HepG2 (cell line): ENCODE results near the gene GRID1. TPM values are rescaled to one million over a fixed set of nuclear protein-coding genes. Genes with fewer than 3 reads are reported as not detected.

Experiments
- CEBPG ChIP-seq: IDR thresholded peaks from 2 replicates; pipeline ENCODE4 v1.6.1; 2016
- MTF2 ChIP-seq: sonication (generic); formaldehyde crosslinking; IDR thresholded peaks from 2 replicates; pipeline ENCODE4 v1.5.0; 2020; ENCODE audit warnings: missing genetic modification reagents, borderline replicate concordance
- RBFOX2 ChIP-seq: fragments of 200-400 bp; formaldehyde crosslinking; IDR thresholded peaks from 2 replicates; pipeline ENCODE4 v1.6.1; 2017; ENCODE audit warnings: low read depth, mild to moderate bottlenecking, low read length
- SSRP1 ChIP-seq: IDR thresholded peaks from 2 replicates; pipeline ENCODE4 v1.6.1; 2016; ENCODE audit warnings: control low read depth
- YY1 ChIP-seq: IDR thresholded peaks from 2 replicates; pipeline ENCODE4 v1.6.1; 2011; ENCODE audit warnings: low read length, low read depth, moderate library complexity, mild to moderate bottlenecking; ENCODE audit not compliant: insufficient read depth, insufficient replicate concordance
- ZNF234 ChIP-seq: sonication (generic); formaldehyde crosslinking; conservative IDR thresholded peaks from 2 replicates; pipeline ENCODE4 v1.5.1; 2020; ENCODE audit warnings: mild to moderate bottlenecking, missing genetic modification reagents
- ZNF33A ChIP-seq: sonication (generic); formaldehyde crosslinking; IDR thresholded peaks from 2 replicates; pipeline ENCODE4 v1.5.1; 2020; ENCODE audit warnings: missing genetic modification reagents, mild to moderate bottlenecking, moderate library complexity, borderline replicate concordance
- ZNF776 ChIP-seq: sonication (generic); formaldehyde crosslinking; IDR thresholded peaks from 2 replicates; pipeline ENCODE4 v1.4.0; 2020; ENCODE audit warnings: mild to moderate bottlenecking, missing genetic modification reagents
- ZNF780A ChIP-seq: sonication (generic); formaldehyde crosslinking; IDR thresholded peaks from 2 replicates; pipeline ENCODE4 v1.8.0; 2022; ENCODE audit warnings: mild to moderate bottlenecking, missing genetic modification reagents, moderate library complexity
- polyA plus RNA-seq, 8 experiments: library from polyadenylated mRNA; depleted of rRNA in 3 of 8; stranded (reverse) in 7 of 8; unstranded in 1 of 8; fragments of >200 nt; fragmentation: Illumina TruSeq in 4 of 8; extraction: Trizol in 4 of 8; gene quantifications; 2 replicates each; pipeline versions ENCODE4 v1.2.1 to v1.2.3, GENCODE V29; 2011 to 2016; ENCODE audit warnings: low read depth in 4 of 8, missing spikeins in 1 of 8, mixed read lengths in 1 of 8; ENCODE audit not compliant: insufficient read depth in 1 of 8
- total RNA-seq, 5 experiments: library from RNA; depleted of rRNA; stranded (reverse); fragments of >200 nt; fragmentation: Illumina TruSeq; extraction: Trizol; gene quantifications; 2 replicates each; pipeline ENCODE4 v1.2.3, GENCODE V29; 2016; ENCODE audit warnings: low read depth in 1 of 5
- TF ChIP-seq, protein P1 (sequence below): IDR thresholded peaks from 2 replicates; pipeline ENCODE4 v1.6.1; 2016; ENCODE audit warnings: missing genetic modification reagents, missing compliant biosample characterization
- TF ChIP-seq, protein P2 (sequence below): sonication (generic); formaldehyde crosslinking; IDR thresholded peaks from one replicate; pipeline ENCODE4 v1.5.1; 2020; ENCODE audit warnings: mild to moderate bottlenecking, missing genetic modification reagents; ENCODE audit errors: not compliant biosample characterization
- TF ChIP-seq, protein P3 (sequence below): sonication (generic); formaldehyde crosslinking; IDR thresholded peaks from 2 replicates; pipeline ENCODE4 v1.5.0; 2020; ENCODE audit warnings: missing genetic modification reagents
- TF ChIP-seq, protein P4 (sequence below), 2 experiments: sonication (generic) in 1 of 2; formaldehyde crosslinking in 1 of 2; IDR thresholded peaks; 2 replicates each; pipeline versions ENCODE4 v1.4.0 to v1.6.1; 2018 to 2020; ENCODE audit warnings: missing genetic modification reagents in 2 of 2, borderline replicate concordance in 1 of 2, low read depth in 1 of 2, mild to moderate bottlenecking in 1 of 2, missing biosample characterization in 1 of 2
- TF ChIP-seq, protein P5 (sequence below): sonication (generic); formaldehyde crosslinking; IDR thresholded peaks from 2 replicates; pipeline ENCODE4 v1.8.0; 2022; ENCODE audit warnings: mild to moderate bottlenecking, missing genetic modification reagents

The GRID1 gene
- total and polyA plus RNA-seq, 2 of the 13 experiments (the other 11 are each of a cell fraction or from before 2014, with no cell fraction given), result 0.05 TPM; not detected in 1

DNA sequence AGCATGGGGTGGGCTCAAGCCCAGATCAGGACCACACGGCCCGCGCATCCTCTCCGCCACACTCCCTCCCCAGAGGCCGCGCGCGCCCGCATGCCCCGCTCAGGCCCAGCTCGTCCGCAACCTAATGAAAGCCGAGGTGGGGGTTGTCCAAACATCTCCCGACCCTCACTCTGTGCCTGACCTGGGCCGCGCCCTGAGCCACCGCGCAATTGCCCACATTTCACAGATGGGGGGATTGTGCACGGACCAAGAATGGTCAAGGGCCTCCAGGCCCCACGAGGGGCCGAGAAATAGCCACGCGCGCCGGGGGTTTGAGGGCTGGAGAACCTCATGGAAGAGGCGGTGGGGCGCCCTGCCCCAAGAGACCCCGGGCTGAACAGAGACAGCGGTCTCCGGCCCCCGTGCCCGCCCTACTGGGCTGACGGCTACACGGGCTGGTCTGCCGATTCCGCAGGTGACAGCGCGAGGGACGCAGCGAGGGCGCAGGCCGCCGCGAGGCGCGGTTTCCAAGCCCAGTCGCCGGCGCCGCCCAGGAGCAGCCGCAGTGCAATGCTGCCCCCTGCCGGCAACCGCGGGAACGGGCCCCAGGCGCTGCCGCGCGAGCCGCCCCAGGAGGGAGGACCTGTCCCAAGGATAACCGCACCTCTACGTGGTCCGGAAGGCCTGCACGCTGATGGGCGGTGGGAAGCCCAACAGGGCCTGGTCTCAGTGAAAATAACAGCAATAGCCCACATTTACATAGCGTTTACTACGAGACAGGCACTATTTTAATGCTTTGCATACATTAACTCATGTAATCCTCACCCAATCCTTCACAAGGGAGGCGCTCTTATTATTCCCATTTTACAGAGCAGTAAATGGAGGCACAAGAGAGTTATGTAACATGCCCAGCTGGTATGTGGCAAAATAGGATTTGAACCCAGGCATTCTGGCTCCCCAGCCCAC lies 10.5 kb upstream of the GRID1 start (continued):
- TF ChIP-seq, protein P1, sequence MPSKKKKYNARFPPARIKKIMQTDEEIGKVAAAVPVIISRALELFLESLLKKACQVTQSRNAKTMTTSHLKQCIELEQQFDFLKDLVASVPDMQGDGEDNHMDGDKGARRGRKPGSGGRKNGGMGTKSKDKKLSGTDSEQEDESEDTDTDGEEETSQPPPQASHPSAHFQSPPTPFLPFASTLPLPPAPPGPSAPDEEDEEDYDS (CRISPR knock-in tag), result no peak
- TF ChIP-seq SSRP1 (CRISPR knock-in tag) (no peak), MTF2 (CRISPR knock-in tag) (peak; percentile 94; the same call in 1 of the 2 replicates), YY1 (peak; percentile 24), ZNF33A (CRISPR knock-in tag) (no peak), ZNF780A (no peak), ZNF234 (CRISPR knock-in tag) (0 out of 2 replicates have a peak, but pooled peaks have one; percentile 34), CEBPG (CRISPR knock-in tag) (no peak), RBFOX2 (no peak), ZNF776 (CRISPR knock-in tag) (no peak)
- TF ChIP-seq, protein P2, sequence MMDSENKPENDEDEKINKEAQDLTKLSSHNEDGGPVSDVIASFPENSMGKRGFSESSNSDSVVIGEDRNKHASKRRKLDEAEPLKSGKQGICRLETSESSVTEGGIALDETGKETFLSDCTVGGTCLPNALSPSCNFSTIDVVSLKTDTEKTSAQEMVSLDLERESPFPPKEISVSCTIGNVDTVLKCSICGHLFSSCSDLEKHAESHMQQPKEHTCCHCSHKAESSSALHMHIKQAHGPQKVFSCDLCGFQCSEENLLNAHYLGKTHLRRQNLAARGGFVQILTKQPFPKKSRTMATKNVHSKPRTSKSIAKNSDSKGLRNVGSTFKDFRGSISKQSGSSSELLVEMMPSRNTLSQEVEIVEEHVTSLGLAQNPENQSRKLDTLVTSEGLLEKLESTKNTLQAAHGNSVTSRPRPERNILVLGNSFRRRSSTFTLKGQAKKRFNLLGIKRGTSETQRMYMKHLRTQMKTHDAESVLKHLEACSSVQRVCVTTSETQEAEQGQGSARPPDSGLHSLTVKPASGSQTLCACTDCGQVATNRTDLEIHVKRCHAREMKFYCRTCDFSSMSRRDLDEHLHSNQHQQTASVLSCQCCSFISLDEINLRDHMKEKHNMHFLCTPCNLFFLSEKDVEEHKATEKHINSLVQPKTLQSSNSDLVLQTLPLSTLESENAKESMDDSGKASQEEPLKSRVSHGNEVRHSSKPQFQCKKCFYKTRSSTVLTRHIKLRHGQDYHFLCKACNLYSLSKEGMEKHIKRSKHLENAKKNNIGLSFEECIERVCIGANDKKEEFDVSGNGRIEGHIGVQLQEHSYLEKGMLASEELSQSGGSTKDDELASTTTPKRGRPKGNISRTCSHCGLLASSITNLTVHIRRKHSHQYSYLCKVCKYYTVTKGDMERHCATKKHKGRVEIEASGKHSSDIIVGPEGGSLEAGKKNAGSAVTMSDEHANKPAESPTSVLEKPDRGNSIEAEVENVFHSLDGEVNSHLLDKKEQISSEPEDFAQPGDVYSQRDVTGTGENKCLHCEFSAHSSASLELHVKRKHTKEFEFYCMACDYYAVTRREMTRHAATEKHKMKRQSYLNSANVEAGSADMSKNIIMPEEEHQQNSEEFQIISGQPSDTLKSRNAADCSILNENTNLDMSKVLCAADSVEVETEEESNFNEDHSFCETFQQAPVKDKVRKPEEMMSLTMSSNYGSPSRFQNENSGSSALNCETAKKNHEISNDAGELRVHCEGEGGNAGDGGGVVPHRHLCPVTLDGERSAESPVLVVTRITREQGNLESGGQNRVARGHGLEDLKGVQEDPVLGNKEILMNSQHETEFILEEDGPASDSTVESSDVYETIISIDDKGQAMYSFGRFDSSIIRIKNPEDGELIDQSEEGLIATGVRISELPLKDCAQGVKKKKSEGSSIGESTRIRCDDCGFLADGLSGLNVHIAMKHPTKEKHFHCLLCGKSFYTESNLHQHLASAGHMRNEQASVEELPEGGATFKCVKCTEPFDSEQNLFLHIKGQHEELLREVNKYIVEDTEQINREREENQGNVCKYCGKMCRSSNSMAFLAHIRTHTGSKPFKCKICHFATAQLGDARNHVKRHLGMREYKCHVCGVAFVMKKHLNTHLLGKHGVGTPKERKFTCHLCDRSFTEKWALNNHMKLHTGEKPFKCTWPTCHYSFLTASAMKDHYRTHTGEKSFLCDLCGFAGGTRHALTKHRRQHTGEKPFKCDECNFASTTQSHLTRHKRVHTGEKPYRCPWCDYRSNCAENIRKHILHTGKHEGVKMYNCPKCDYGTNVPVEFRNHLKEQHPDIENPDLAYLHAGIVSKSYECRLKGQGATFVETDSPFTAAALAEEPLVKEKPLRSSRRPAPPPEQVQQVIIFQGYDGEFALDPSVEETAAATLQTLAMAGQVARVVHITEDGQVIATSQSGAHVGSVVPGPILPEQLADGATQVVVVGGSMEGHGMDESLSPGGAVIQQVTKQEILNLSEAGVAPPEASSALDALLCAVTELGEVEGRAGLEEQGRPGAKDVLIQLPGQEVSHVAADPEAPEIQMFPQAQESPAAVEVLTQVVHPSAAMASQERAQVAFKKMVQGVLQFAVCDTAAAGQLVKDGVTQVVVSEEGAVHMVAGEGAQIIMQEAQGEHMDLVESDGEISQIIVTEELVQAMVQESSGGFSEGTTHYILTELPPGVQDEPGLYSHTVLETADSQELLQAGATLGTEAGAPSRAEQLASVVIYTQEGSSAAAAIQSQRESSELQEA, result no peak
- TF ChIP-seq, protein P3, sequence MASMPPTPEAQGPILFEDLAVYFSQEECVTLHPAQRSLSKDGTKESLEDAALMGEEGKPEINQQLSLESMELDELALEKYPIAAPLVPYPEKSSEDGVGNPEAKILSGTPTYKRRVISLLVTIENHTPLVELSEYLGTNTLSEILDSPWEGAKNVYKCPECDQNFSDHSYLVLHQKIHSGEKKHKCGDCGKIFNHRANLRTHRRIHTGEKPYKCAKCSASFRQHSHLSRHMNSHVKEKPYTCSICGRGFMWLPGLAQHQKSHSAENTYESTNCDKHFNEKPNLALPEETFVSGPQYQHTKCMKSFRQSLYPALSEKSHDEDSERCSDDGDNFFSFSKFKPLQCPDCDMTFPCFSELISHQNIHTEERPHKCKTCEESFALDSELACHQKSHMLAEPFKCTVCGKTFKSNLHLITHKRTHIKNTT, result no peak
- TF ChIP-seq, protein P4, sequence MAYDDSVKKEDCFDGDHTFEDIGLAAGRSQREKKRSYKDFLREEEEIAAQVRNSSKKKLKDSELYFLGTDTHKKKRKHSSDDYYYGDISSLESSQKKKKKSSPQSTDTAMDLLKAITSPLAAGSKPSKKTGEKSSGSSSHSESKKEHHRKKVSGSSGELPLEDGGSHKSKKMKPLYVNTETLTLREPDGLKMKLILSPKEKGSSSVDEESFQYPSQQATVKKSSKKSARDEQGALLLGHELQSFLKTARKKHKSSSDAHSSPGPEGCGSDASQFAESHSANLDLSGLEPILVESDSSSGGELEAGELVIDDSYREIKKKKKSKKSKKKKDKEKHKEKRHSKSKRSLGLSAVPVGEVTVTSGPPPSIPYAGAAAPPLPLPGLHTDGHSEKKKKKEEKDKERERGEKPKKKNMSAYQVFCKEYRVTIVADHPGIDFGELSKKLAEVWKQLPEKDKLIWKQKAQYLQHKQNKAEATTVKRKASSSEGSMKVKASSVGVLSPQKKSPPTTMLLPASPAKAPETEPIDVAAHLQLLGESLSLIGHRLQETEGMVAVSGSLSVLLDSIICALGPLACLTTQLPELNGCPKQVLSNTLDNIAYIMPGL (CRISPR knock-in tag; IDR thresholded peaks at IDR 0.05; ENCODE audit: borderline replicate concordance in 1 of 2, low read depth in 1 of 2), result peak; percentile 75 to 83; a peak in 3 of 4 replicates
- TF ChIP-seq, protein P5, sequence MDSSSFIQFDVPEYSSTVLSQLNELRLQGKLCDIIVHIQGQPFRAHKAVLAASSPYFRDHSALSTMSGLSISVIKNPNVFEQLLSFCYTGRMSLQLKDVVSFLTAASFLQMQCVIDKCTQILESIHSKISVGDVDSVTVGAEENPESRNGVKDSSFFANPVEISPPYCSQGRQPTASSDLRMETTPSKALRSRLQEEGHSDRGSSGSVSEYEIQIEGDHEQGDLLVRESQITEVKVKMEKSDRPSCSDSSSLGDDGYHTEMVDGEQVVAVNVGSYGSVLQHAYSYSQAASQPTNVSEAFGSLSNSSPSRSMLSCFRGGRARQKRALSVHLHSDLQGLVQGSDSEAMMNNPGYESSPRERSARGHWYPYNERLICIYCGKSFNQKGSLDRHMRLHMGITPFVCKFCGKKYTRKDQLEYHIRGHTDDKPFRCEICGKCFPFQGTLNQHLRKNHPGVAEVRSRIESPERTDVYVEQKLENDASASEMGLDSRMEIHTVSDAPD, result no peak
